HG03135 (cell line): ENCODE data around the gene KCNQ4.

ENCODE experiments used
- ATAC-seq: cut with Tn5 transposase; IDR thresholded peaks from one replicate; pipeline ENCODE4 v1.9.1; 2021; ENCODE audit warnings: mild to moderate bottlenecking, moderate library complexity; ENCODE audit not compliant: unreplicated experiment

The KCNQ4 gene

DNA sequence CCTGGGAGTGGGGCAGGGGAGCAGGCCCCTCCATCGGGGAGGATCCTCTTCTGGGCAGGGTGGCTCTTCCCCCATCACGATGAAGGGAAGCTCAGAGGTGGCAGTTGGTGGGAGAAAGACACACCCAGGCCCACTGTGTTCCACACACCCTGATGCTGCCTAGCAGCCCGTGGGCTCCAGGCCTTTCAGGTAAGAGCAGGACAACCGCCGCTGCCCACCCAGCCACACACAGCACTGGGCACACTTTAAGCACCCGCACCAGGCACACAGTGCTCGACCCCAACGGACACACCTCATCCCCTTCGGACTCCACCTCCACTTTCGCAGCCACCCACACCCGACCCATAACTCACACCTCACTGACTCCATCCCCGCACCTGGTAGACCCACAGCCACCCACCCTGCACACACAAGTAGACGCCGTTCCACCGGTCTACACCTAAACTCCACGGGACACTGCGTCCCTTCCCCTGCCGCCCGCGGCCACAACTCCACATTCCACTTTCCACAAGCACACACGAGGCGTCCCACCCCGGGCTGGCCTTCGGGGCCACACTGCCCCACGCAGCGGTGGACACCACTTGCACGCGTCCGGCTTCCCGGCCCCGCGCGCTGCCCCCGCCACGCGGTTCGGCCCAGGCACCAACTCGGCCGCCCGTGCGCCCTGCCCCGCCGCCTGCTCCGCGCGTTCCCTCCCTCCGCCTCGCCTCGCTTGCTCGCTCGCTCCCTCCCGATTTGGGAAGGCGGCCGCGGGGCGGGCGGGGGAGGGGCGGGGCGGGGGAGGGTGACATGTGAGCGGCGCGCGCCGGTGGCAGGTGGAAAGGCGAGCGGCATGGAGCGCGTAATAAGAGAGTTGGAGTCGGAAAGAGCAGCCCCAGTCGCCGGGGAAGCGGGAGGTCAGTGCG is at the start of gene KCNQ4:
Gene KCNQ4, plus strand, starts transcription at position 787 of the 905 bp plus-strand sequence. CDS start 307 bp downstream, outside the sequence.
- ATAC-seq: no peak

GRCh38 chr1:40734882-40735628 is 48.5 kb upstream of the KCNQ4 start:
- ATAC-seq: no peak

- no peak for ATAC-seq
Observed at GRCh38 chr1:40736085-40736531, 47.5 kb upstream of the KCNQ4 start.

- no peak for ATAC-seq
Observed at GRCh38 chr1:40738831-40739230, 44.8 kb upstream of the KCNQ4 start.

- ATAC-seq: no peak
Observed at GRCh38 chr1:40739455-40740008, 44.1 kb upstream of the KCNQ4 start.

DNA sequence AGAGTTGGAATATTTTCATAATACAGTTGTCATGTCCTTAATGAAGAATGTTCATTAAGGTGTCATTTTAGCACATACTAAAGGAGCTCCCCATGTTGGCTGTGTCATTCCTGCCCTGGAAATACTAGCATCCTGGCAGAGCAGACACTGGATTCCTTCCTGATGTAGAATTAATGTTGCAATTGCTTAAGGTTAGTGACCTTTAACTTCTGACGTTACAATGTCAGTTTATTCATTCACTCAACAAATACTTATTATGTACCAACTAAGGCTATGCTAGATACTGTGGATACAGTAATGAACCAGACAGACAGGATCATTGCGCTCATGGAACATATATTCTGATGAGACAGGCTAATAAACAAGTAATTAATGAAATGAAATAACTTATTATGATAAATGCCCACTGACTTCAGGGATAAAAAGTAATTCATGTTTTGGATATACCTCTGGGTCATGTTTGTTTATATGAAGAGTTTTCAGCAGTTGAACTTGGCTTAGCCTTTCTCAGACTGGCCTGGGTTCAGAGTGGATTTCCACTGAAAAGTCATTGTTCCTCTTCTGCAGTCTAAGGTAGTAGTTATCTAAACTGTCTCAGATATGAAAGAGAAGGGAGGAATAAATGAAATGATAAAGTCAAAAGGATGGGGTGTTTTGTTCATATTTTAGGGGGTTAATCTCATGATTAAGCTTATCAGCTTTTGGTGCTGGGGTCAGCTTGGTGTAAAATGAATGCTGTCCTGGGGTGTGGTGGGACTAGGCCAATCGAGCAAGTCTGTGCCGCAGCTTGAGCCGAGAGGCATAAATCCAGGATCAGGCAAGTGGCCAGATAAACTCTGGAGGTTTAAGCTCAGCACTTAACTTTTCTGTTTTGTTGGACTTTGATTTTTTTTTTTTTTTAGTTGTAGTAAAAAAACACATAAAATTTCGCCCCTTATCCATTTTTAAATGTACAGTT is 43.3 kb upstream of the KCNQ4 start:
- ATAC-seq: no peak

DNA sequence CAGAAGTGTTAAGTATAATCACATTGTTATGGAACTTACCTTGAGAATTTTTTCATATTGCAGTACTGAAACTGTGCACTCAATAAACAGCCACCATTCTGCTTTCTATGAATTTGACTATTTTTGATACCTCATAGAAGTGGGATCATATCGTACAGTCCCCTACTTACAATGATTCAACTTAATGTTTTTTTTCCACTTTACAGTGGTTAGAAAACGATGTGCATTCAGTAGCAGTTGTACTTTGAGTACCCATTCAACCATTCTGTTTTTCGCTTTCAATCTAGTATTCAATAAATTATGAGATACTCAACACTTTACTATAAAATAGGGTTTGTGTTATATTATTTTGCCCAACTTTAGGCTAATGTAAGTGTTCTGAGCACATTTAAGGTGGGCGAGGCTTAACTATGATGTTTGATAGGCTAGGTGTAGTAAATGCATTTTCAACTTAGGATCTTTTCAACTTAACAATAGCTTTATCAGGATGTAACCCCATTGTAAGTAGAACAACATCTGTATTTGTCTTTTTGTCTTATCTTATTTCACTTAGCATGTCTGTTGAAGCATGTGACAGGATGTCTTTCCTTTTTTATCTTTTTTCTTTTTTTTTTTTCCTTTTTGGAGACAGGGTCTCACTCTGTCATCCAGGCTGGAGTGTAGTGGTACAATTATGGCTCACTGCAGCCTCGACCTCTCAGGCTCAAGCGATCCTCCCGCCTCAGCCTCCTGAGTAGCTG is 42.4 kb upstream of the KCNQ4 start:
- no peak for ATAC-seq

DNA sequence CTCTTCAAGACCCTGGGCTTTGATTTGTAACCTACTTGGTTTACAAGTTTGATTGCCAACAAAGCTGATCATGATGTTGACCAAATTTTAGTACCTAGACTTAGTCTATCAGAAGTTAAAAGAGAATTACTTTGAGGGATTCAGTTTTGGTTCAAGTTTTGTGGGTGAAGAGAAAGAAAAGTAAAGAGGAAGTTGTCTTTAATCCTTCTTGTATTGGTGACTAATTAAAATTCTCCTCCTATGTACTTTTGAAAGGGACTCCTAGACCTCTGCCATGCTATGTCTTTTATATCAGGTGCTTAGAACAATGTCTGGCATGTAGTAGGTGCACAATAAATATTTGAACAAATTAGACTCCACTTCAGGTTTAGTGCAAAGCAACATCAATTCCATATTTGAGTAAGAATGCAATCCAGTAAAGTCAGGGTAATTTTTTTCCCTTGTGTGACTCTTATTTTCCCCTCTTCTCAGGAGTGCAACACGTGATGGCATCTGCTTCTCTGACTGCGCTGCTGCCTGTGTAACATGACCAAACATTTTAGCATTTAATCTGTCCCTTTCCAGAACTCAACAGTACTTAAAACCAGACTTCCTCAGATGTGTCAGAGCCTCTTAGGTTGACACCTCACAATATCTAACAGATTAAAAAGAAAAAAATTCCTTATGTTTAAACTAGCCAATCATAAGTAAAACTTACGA is 41.1 kb upstream of the KCNQ4 start:
- ATAC-seq: no peak

GRCh38 chr1:40743452-40743851 is 40.1 kb upstream of the KCNQ4 start:
- no peak for ATAC-seq

- no peak for ATAC-seq
Observed at GRCh38 chr1:40743860-40744259, 39.7 kb upstream of the KCNQ4 start.

- ATAC-seq: no peak
Observed at GRCh38 chr1:40745176-40745575, 38.4 kb upstream of the KCNQ4 start.

DNA sequence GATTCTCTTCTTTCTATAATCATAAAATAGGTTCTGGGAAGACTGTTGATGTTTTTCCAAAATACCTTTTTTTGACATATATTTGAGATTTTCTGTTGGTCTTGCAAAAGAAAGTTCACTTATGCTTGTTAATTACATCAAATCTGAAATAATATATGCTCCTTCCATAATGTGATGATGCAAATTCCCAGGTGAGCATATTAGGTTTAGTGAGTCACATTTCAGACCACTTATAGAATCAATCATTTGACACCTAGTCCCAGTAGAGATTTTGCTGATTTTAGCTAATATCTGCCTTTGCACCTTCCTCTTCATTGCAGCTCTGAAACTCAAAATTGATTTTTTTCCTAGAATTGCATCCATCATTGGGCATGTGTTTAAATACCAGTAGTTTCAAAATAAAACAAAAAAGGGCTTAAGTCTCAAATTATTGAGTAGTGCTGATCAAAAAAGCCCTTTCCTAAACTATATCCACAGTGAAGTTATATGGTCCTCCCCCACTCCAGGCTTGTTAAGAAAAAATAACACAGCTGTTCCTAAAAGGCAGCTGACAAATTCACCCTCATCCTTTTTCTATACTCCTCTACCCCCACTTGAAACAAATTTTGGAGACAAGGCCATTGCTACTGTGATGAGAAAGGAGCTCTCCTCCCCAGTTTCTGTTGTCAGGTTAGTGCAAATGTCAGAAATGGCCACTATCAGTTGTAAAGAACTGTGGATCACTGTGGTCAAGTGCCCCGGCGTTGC is 37.1 kb upstream of the KCNQ4 start:
- ATAC-seq: no peak

DNA sequence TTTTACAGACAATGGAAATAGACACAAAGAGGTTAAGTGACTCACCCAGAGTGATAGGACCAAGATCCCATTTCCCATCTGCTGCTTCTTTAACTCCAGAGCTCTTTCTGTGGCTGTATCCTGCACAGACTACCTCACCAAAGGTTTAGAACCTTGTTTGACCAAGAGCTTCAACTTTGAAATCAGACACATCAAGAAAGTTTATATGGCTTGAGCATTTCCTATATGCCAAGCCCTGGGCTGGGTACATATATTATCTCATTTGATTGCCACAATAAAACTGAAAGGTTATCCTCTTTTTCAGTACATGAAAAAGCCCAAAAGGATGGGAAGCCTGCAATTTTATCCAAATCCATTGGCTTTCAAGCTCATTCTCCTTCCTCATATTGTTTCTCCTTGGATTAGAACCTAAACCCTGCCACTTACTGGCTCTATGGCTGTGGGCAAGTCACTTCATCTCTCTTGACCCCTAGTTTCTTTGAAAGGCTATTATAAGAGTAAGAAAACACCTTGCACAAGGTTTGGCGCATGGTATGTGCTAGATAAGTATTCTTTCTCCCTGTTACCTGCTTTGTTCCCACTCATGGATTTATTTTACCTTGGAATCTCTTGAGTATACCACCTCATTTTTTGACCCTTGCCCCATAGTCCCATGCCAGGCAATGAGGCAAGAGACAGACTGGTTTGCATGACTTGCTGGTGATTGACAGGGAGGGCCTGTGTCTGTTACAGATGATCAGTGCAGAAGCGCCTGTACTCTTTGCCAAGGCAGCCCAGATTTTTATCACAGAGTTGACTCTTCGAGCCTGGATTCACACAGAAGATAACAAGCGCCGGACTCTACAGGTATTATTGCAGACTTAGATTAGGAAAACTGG is 34.5 kb upstream of the KCNQ4 start:
- no peak for ATAC-seq

GRCh38 chr1:40749817-40750216 is 33.8 kb upstream of the KCNQ4 start:
- no peak for ATAC-seq

DNA sequence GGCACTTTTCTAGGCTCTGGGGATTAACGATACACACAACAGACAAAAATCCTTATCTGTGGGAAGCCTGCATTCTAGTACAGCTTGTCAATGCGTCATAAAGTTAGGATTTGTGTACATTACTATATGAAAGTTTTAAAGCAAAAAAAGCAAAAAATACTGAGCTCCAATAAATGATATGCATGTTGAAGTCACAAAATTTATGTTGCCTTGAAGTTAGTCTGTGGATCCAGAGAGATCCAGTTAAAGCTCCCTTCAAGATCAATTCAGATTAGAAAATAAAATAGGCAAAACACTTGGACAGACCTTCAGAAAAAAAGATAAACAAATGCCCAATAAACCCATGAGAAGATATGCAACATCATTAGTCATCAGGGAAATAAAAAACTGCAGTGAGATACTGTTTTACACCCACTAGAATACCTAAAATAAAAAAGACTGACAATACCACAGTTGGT is 33.1 kb upstream of the KCNQ4 start:
- no peak for ATAC-seq

DNA sequence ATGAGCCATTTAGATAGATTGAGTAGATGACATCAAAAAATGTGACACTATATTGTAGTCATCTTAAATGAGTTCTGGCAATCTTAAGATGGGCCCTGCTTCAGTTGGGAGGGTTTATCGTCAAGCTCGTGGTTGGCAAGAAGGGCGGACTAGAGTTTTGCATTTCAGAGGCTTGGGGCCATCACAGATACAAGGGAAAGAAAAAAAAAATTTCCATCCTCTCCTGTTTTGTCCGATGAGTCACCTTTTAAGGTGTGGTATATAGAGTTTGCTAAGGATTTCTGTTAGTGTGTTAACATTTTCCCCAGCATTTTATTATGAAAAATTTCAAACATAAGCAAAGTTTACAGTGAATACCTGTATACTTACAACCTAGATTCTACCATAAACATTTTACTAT is 31.8 kb upstream of the KCNQ4 start:
- ATAC-seq: no peak

- no peak for ATAC-seq
Observed at GRCh38 chr1:40753142-40753882, 30.3 kb upstream of the KCNQ4 start.
